ENCODE data around the gene ADAM22. TPM values are rescaled to one million over a fixed set of nuclear protein-coding genes. Genes with fewer than 3 reads are reported as not detected.

Gene ADAM22
- total RNA-seq, 1 experiment from 2014 or later = 10.0 TPM

GRCh38 chr7:87948371-87948770 is 14.3 kb downstream of the ADAM22 start:
- RAD21 ChIA-PET (ENCODE audit: low non-redundant PET in 1 of 2, low total read pairs in 2 of 2, uncharacterized antibody in 2 of 2, unreplicated experiment in 2 of 2) = no interaction called here
- Histone ChIP-seq H3K4me1 (ENCODE audit: control insufficient read depth in 1 of 2, insufficient read depth in 2 of 2, low read length in 2 of 2) (no peaks in the 10 kb centered on the region), H2AFZ (ENCODE audit: low read depth, low read length, poor library complexity, severe bottlenecking) (no peak overlapping the region), H3K27me3 (ENCODE audit: insufficient read depth, low read length) (no peaks in the 10 kb centered on the region), H3K9me3 (ENCODE audit: control insufficient read depth in 1 of 2, insufficient read depth in 1 of 2, low read depth in 1 of 2, low read length in 2 of 2) (no peaks in the 10 kb centered on the region), H3K27ac (ENCODE audit: low read depth, low read length) (no peak overlapping the region), H3K4me3 (replicated peaks in 1 of 2; ENCODE audit: low read depth in 1 of 2, low read length in 2 of 2) (no peak overlapping the region), H3K4me2 (ENCODE audit: low read length) (no peak overlapping the region), H3K36me3 (ENCODE audit: control insufficient read depth in 1 of 2, insufficient read depth in 2 of 2, low read length in 2 of 2) (no peaks in the 10 kb centered on the region), H3K79me2 (ENCODE audit: insufficient read depth, low read length) (no peaks in the 10 kb centered on the region), H3K9me2 (ENCODE audit: insufficient read depth) (no peaks in the 10 kb centered on the region), H4K20me1 (ENCODE audit: insufficient read depth) (no peaks in the 10 kb centered on the region), H3K9ac (ENCODE audit: low read length) (no peak overlapping the region)
- intact Hi-C loops (cut with micrococcal nuclease) = no loop called here
- POLR2A ChIA-PET = no interaction called here
- no TSS peak for BruUV-seq (replicated peaks)
- DNase-seq (ENCODE audit: low read depth, low spot score) (no peak), ATAC-seq (no peak)
- TF ChIP-seq ZFX (IDR thresholded peaks at IDR 0.05) (no peak), ZNF274 (IDR thresholded peaks at IDR 0.05; ENCODE audit: low read depth, low read length) (no peak), EGR1 (IDR thresholded peaks at IDR 0.05; ENCODE audit: low read depth) (no peak), EZH2 (IDR thresholded peaks at IDR 0.05) (no peak), MAX (IDR thresholded peaks at IDR 0.05) (no peak), ATF3 (IDR thresholded peaks at IDR 0.05) (no peak), EZH2phosphoT487 (IDR thresholded peaks at IDR 0.05; ENCODE audit: borderline replicate concordance) (no peak), CBX3 (IDR thresholded peaks at IDR 0.05; ENCODE audit: low read depth) (no peak), REST (IDR thresholded peaks at IDR 0.05; ENCODE audit: low read depth) (no peak), RAD21 (IDR thresholded peaks at IDR 0.05; ENCODE audit: low read depth) (no peak), YY1 (IDR thresholded peaks at IDR 0.05; ENCODE audit: extremely low read depth, insufficient replicate concordance, low read depth, low read length) (no peak), SP1 (IDR thresholded peaks at IDR 0.05; ENCODE audit: low read depth) (no peak), POLR2A (IDR thresholded peaks at IDR 0.05; ENCODE audit: borderline replicate concordance, extremely low read depth, insufficient read depth, insufficient read length) (no peak)
- CTCF ChIA-PET = no interaction called here
